Ureter (tissue), 1 donor: ENCODE results near the gene LCN1. TPM values are rescaled to one million over a fixed set of nuclear protein-coding genes. Genes with fewer than 3 reads are reported as not detected.

ENCODE experiments used
- DNase-seq: peaks from one replicate; pipeline ENCODE4 v3.0.0-alpha.2; 2020; ENCODE audit warnings: low spot score
- total RNA-seq: library from RNA; stranded (reverse); gene quantifications from one replicate; pipeline ENCODE4 v1.2.4, GENCODE V29; 2023
- donor health status: DM: yes; HTN: yes; CAD: no.

LCN1 gene
- total RNA-seq, 1 donor from 2014 or later = not detected

GRCh38 chr9:135488527-135488926, 32.7 kb upstream of the LCN1 start:
- no peak for DNase-seq

- no peak for DNase-seq
Observed at GRCh38 chr9:135489188-135489906, 31.9 kb upstream of the LCN1 start.

- DNase-seq = no peak
Observed at GRCh38 chr9:135490166-135490870, 30.9 kb upstream of the LCN1 start.

GRCh38 chr9:135490980-135491464, 30.2 kb upstream of the LCN1 start:
- no peak for DNase-seq

- DNase-seq = no peak
Observed at GRCh38 chr9:135491764-135492163, 29.5 kb upstream of the LCN1 start.

- DNase-seq = no peak
Observed at GRCh38 chr9:135492886-135493669, 28.2 kb upstream of the LCN1 start.

GRCh38 chr9:135494791-135495559, 26.3 kb upstream of the LCN1 start:
- no peak for DNase-seq

- DNase-seq = no peak
Observed at GRCh38 chr9:135498381-135499126, 22.7 kb upstream of the LCN1 start.

- DNase-seq = peak; percentile 94
Observed at GRCh38 chr9:135499326-135500070, 21.7 kb upstream of the LCN1 start.

- no peak for DNase-seq
Observed at GRCh38 chr9:135500071-135500524, 21.1 kb upstream of the LCN1 start.

GRCh38 chr9:135500525-135501260, 20.5 kb upstream of the LCN1 start, which contains the start of gene MRPS2:
MRPS2 (plus strand) TSS chr9:135500682; CDS start chr9:135500711, 29 bp downstream.
- DNase-seq = peak; percentile 84

GRCh38 chr9:135501261-135502167, 19.7 kb upstream of the LCN1 start:
- no peak for DNase-seq

- DNase-seq = no peak
Observed at GRCh38 chr9:135502168-135502872, 18.9 kb upstream of the LCN1 start.

- no peak for DNase-seq
Observed at GRCh38 chr9:135502873-135503321, 18.3 kb upstream of the LCN1 start.

GRCh38 chr9:135503371-135504261, 17.6 kb upstream of the LCN1 start:
- DNase-seq = no peak
